ENCODE data around the gene HAPLN1. TPM values are rescaled to one million over a fixed set of nuclear protein-coding genes. Genes with fewer than 3 reads are reported as not detected.

Gene HAPLN1
- total RNA-seq, 2 donors from 2014 or later: 0.14 TPM; not detected in 1

GRCh38 chr5:83654427-83654994 is 66.1 kb downstream of the HAPLN1 start:
- no peaks in the 10 kb centered on the region for H3K9me3 ChIP-seq
- no peaks in the 10 kb centered on the region for H3K27me3 ChIP-seq (replicated peaks; ENCODE audit: insufficient read depth)
- 72% methylated on average over 1 of the region's 1 CpG for WGBS
- no peaks in the 10 kb centered on the region for H3K4me1 ChIP-seq (replicated peaks)
- H3K27ac ChIP-seq: no peak overlapping the region
- H3K4me3 ChIP-seq: no peak overlapping the region
- intact Hi-C loops (cut with DNase I): no loop called here
- no peak for DNase-seq (ENCODE audit: low spot score)
- no peaks in the 10 kb centered on the region for H3K36me3 ChIP-seq
- TF ChIP-seq CTCF (IDR thresholded peaks at IDR 0.05): no peak
- TF ChIP-seq POLR2AphosphoS5 (IDR thresholded peaks at IDR 0.05): no peak
- TF ChIP-seq POLR2A (IDR thresholded peaks at IDR 0.05): no peak

DNA sequence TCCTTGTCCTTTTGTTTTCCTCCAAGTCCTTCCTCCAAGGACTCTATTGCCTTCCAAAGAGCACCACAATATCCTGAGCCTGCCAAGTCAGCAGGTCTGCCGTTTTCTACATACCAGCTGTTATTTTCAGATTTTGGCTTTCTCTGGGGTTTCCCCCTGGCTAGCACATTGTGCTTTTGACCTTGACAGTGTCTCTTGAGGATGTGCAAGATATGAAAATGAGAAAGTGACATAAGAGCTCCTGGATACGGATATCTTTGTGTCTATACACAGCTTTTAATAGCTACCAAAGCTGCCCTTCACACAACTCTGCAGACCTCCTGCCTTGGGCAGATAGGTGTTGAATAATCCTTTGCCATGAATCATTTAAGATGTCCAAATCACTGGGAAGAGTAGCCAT is 67.0 kb downstream of the HAPLN1 start:
- no peak overlapping the region for H3K27ac ChIP-seq
- intact Hi-C loops (cut with DNase I): no loop called here
- H3K27me3 ChIP-seq (replicated peaks; ENCODE audit: insufficient read depth): no peaks in the 10 kb centered on the region
- no peak for TF ChIP-seq CTCF (IDR thresholded peaks at IDR 0.05)
- no peak for TF ChIP-seq POLR2AphosphoS5 (IDR thresholded peaks at IDR 0.05)
- no peak for TF ChIP-seq POLR2A (IDR thresholded peaks at IDR 0.05)
- no peaks in the 10 kb centered on the region for H3K36me3 ChIP-seq
- no peak for DNase-seq (ENCODE audit: low spot score)
- H3K4me1 ChIP-seq (replicated peaks): no peaks in the 10 kb centered on the region
- no peaks in the 10 kb centered on the region for H3K9me3 ChIP-seq
- no peak overlapping the region for H3K4me3 ChIP-seq
- WGBS: 47% methylated on average over 2 of the region's 2 CpGs

DNA sequence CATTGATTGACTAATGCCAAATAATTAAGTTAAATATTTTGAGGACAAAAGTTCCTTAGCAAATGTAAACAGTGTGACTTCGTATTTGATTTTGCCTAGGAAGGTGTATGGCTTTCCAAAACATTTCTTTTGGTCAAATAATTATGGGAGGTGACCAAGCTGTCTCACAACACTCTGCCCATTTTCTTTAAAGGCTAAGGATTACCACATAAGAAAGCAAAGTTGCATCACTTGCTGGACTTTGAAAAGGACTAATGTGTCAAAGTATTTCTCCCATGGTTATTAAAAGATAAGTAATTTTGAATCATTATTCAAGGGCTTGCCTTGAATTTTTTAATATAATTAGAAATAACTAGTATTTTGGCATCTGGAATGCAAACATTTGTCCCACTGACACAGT is 74.7 kb downstream of the HAPLN1 start:
- WGBS: 42% methylated on average over 1 of the region's 1 CpG
- Histone ChIP-seq H3K9me3 (no peaks in the 10 kb centered on the region), H3K27me3 (replicated peaks; ENCODE audit: insufficient read depth) (no peaks in the 10 kb centered on the region), H3K27ac (no peak overlapping the region), H3K36me3 (no peaks in the 10 kb centered on the region), H3K4me3 (no peak overlapping the region), H3K4me1 (replicated peaks) (no peaks in the 10 kb centered on the region)
- no peak for DNase-seq (ENCODE audit: low spot score)
- intact Hi-C loops (cut with DNase I): no loop called here
- no peak for TF ChIP-seq CTCF (IDR thresholded peaks at IDR 0.05)
- no peak for TF ChIP-seq POLR2A (IDR thresholded peaks at IDR 0.05)
- no peak for TF ChIP-seq POLR2AphosphoS5 (IDR thresholded peaks at IDR 0.05)

DNA sequence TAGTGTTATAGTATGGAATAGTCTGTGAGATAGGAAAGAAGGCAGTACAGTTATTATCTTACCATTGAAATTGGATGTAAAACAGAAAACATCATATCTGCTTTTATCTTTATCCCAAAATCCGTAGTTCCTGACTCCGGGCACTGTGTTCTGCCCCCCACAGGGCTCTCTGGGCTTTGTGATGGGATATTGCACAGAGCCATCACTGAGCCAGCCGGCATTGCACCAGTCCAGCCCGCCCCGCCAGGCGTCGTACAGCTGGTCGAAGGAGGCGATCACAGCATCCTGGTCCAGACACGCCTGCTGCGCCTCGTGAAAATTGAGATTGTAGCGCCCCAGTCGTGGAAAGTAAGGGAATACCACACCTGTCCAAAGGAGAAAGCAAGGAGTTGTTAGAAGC is 76.4 kb downstream of the HAPLN1 start:
- Histone ChIP-seq H3K9me3 (no peaks in the 10 kb centered on the region), H3K4me1 (replicated peaks) (no peaks in the 10 kb centered on the region), H3K27ac (no peak overlapping the region), H3K27me3 (replicated peaks; ENCODE audit: insufficient read depth) (no peaks in the 10 kb centered on the region), H3K36me3 (no peaks in the 10 kb centered on the region), H3K4me3 (no peak overlapping the region)
- WGBS: 84% methylated on average over 14 of the region's 14 CpGs
- intact Hi-C loops (cut with DNase I): no loop called here
- TF ChIP-seq POLR2AphosphoS5 (IDR thresholded peaks at IDR 0.05) (no peak), CTCF (IDR thresholded peaks at IDR 0.05) (no peak)
- no peak for DNase-seq (ENCODE audit: low spot score)

DNA sequence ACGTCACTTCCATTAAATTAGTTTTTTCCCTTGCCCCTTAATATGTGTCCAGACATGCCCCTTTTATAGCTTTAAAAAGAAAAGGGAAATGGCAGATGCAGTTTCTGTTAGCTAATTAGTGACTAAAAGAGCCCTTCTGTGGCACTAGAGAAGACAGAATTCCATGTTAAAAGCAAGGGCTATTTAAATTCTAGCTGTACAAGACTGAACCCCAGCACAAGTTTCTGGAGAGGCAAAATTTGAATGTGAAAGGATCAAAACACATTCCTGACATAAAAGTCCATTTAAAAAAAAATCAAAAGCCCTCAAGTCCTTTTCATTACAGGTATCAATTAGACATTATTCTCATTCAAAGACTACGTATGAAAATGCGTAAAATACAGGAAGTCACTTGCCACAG is 78.7 kb downstream of the HAPLN1 start:
- TF ChIP-seq POLR2AphosphoS5 (IDR thresholded peaks at IDR 0.05) (no peak), POLR2A (IDR thresholded peaks at IDR 0.05) (no peak), CTCF (IDR thresholded peaks at IDR 0.05) (no peak)
- no peak overlapping the region for H3K27ac ChIP-seq
- no peaks in the 10 kb centered on the region for H3K36me3 ChIP-seq
- H3K4me1 ChIP-seq (replicated peaks): no peaks in the 10 kb centered on the region
- no peak overlapping the region for H3K4me3 ChIP-seq
- H3K9me3 ChIP-seq: no peaks in the 10 kb centered on the region
- H3K27me3 ChIP-seq (replicated peaks; ENCODE audit: insufficient read depth): no peaks in the 10 kb centered on the region
- 61% methylated on average over 3 of the region's 3 CpGs for WGBS
- no peak for DNase-seq (ENCODE audit: low spot score)
- intact Hi-C loops (cut with DNase I): no loop called here

All from prostate gland (tissue), 2 donors.